ENCODE measurements around the gene SLC16A7. TPM values are rescaled to one million over a fixed set of nuclear protein-coding genes. Genes with fewer than 3 reads are reported as not detected.

The SLC16A7 gene
- total and polyA plus RNA-seq, 12 donors = 6.0 to 246 (median 163) TPM

DNA sequence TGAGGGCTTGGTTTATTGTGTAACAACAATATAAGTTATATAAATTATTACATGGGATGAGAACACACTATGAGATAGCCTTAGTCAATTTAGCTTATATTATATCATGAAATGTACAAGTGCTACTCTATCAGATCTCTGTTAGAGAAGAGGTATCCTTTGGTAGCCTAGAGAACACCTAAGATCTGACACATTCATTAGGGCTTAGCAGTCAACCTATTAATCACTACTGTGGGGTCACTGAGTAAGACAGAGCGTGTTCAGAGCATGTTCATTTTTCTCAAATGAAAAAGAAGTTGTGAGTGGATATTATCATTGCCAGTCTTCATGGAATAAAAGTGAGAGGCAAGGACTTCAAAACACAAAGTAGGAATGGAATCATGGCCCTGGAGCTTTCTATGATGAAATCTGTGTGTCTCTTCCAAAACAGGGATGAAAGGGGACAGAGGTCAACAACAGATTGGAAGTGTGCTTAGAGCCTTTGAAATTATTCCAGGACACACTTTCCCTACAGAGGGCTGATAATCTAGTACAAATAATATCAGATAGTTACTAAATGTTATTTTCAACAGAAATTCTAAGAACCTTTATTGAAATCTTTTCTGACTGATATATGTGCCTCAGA is 114.3 kb downstream of the SLC16A7 start:
- H3K4me3 ChIP-seq = no peak overlapping the region
- H3K27ac ChIP-seq = peak overlapping the region in 2 of 10 donors; percentile 11 to 26
- H3K4me1 ChIP-seq = peaks cover 0 to 25% (median 0%) of the 10 kb centered on the region in 9 donors
- DNase-seq (no peak), ATAC-seq (no peak)
- intact Hi-C loops (cut with DNase I) = no loop called here
- H3K36me3 ChIP-seq = peaks cover 0 to 27% (median 0%) of the 10 kb centered on the region in 9 donors
- no peaks in the 10 kb centered on the region for H3K27me3 ChIP-seq
- WGBS, 2 donors = 53 to 83% methylated on average over 1 of the region's 1 CpG
- TF ChIP-seq CTCF (IDR thresholded peaks at IDR 0.05) = no peak
- no peaks in the 10 kb centered on the region for H3K9me3 ChIP-seq

- Histone ChIP-seq H3K27ac (peak overlapping the region in 4 of 10 donors; percentile 11 to 35 (median 24)), H3K27me3 (no peaks in the 10 kb centered on the region), H3K4me3 (no peak overlapping the region), H3K36me3 (peaks cover 0 to 18% (median 0%) of the 10 kb centered on the region in 9 donors), H3K4me1 (peaks cover 0 to 25% (median 0%) of the 10 kb centered on the region in 9 donors), H3K9me3 (no peaks in the 10 kb centered on the region)
- DNase-seq = no peak
- peak in 4 of 8 donors; percentile 62 to 75 (median 70) for ATAC-seq
- intact Hi-C loops (cut with DNase I) = no loop called here
- TF ChIP-seq CTCF (IDR thresholded peaks at IDR 0.05) = no peak
- WGBS, 2 donors = 66 to 68% methylated on average over 2 of the region's 2 CpGs
These were observed 115.1 kb downstream of the SLC16A7 start for GRCh38 chr12:59710964-59711363.

GRCh38 chr12:59715434-59715833 is 119.6 kb downstream of the SLC16A7 start:
- Histone ChIP-seq H3K9me3 (no peaks in the 10 kb centered on the region), H3K4me1 (peaks cover 0 to 34% (median 0%) of the 10 kb centered on the region in 9 donors), H3K36me3 (peaks cover 0 to 3% (median 0%) of the 10 kb centered on the region in 9 donors), H3K27ac (no peak overlapping the region), H3K4me3 (no peak overlapping the region), H3K27me3 (no peaks in the 10 kb centered on the region)
- intact Hi-C loops (cut with DNase I) = no loop called here
- ATAC-seq (no peak), DNase-seq (no peak)
- 78 to 86% methylated on average over 2 of the region's 2 CpGs for WGBS, 2 donors
- TF ChIP-seq CTCF (IDR thresholded peaks at IDR 0.05) = no peak

- H3K27me3 ChIP-seq = no peaks in the 10 kb centered on the region
- H3K4me3 ChIP-seq = no peak overlapping the region
- peaks cover 0 to 3% (median 0%) of the 10 kb centered on the region in 9 donors for H3K36me3 ChIP-seq
- DNase-seq (no peak), ATAC-seq (no peak)
- 91 to 94% methylated on average over 4 of the region's 4 CpGs for WGBS, 2 donors
- no peak overlapping the region for H3K27ac ChIP-seq
- peaks cover 0 to 30% (median 0%) of the 10 kb centered on the region in 9 donors for H3K4me1 ChIP-seq
- no peak for TF ChIP-seq CTCF (IDR thresholded peaks at IDR 0.05)
- intact Hi-C loops (cut with DNase I) = no loop called here
- no peaks in the 10 kb centered on the region for H3K9me3 ChIP-seq
These were observed 120.2 kb downstream of the SLC16A7 start for GRCh38 chr12:59716043-59716442.

Measured in heart right ventricle (tissue), 16 donors.